H1 (cell line): ENCODE data around the gene MTURN. TPM values are rescaled to one million over a fixed set of nuclear protein-coding genes. Genes with fewer than 3 reads are reported as not detected.
A peak's percentile ranks its signal among the peaks of the same experiment; 100 is the strongest.

Experiments used
- CTCF ChIA-PET: fragments of 300-600 bp; sonication (Branson Sonifier 250); formaldehyde crosslinking; loops from one replicate; lab custom pipeline; 2021; ENCODE audit not compliant: partially characterized antibody; lab: Charles Lee
- POLR2A ChIA-PET: fragments of 300-600 bp; sonication (Branson Sonifier 250); formaldehyde crosslinking; loops from one replicate; lab custom pipeline; 2021; ENCODE audit warnings: inconsistent platforms; ENCODE audit not compliant: partially characterized antibody; lab: Charles Lee
- DNase-seq, 2 experiments: peaks; one replicate each; pipeline versions ENCODE4 v3.0.0 to v3.0.0-alpha.2; 2010 to 2022; ENCODE audit warnings: low spot score in 2 of 2, low read depth in 1 of 2, mixed read lengths in 1 of 2
- FAIRE-seq: peaks from 2 replicates; lab custom pipeline; 2011; peaks lifted over from hg19 to GRCh38; lab: Jason Lieb, UNC
- H2AFZ ChIP-seq: 2 replicates; pipeline ENCODE4 v1.8.1; 2012; ENCODE audit warnings: low read length, inconsistent platforms
- H2AK5ac ChIP-seq: 2 replicates; pipeline ENCODE4 v1.6.1; 2013; ENCODE audit warnings: low read depth, low read length
- H2BK120ac ChIP-seq: replicated peaks from 2 replicates; pipeline ENCODE3; 2013; ENCODE audit warnings: low read depth, low read length, inconsistent platforms
- H2BK12ac ChIP-seq: 2 replicates; pipeline ENCODE4 v1.6.1; 2013; ENCODE audit warnings: low read depth, low read length
- H2BK15ac ChIP-seq: 2 replicates; pipeline ENCODE4 v1.6.1; 2013; ENCODE audit warnings: low read length
- H2BK20ac ChIP-seq: 2 replicates; pipeline ENCODE4 v1.6.1; 2013; ENCODE audit warnings: low read length
- H2BK5ac ChIP-seq: 2 replicates; pipeline ENCODE4 v1.6.1; 2013; ENCODE audit warnings: low read depth, low read length
- H3K14ac ChIP-seq: 2 replicates; pipeline ENCODE4 v1.6.1; 2013; ENCODE audit warnings: inconsistent platforms; ENCODE audit not compliant: insufficient read length
- H3K18ac ChIP-seq: 2 replicates; pipeline ENCODE4 v1.6.1; 2013; ENCODE audit warnings: low read length; ENCODE audit errors: extremely low read depth
- H3K23ac ChIP-seq: 2 replicates; pipeline ENCODE4 v1.6.1; 2013; ENCODE audit warnings: inconsistent platforms; ENCODE audit not compliant: insufficient read length
- H3K23me2 ChIP-seq: 2 replicates; pipeline ENCODE4 v1.6.1; 2013; ENCODE audit warnings: low read depth, low read length
- H3K27ac ChIP-seq: 2 replicates; pipeline ENCODE4 v1.6.1; 2011; ENCODE audit warnings: low read depth, low read length, inconsistent platforms
- H3K27me3 ChIP-seq, 4 experiments: replicated peaks in 1 of 4; 1 replicate in 1 of 4; 2 replicates in 3 of 4; pipeline versions ENCODE4 v1.6.1 to v1.8.1; 2011 to 2013; ENCODE audit warnings: low read length in 3 of 4, mild to moderate bottlenecking in 3 of 4, inconsistent platforms in 2 of 4, mixed read lengths in 2 of 4, moderate library complexity in 1 of 4; ENCODE audit not compliant: control insufficient read depth in 3 of 4, insufficient read depth in 3 of 4; ENCODE audit errors: extremely low read depth in 1 of 4
- H3K36me3 ChIP-seq, 4 experiments: 2 replicates each; pipeline versions ENCODE4 v1.6.1 to v1.8.1; 2011 to 2013; ENCODE audit warnings: mild to moderate bottlenecking in 4 of 4, low read length in 3 of 4, moderate library complexity in 2 of 4, control low read depth in 1 of 4, inconsistent platforms in 1 of 4; ENCODE audit not compliant: insufficient read depth in 4 of 4, control insufficient read depth in 2 of 4
- H3K4ac ChIP-seq: replicated peaks from 2 replicates; pipeline ENCODE3; 2013; ENCODE audit warnings: low read length, low read depth, mixed read lengths, inconsistent platforms; ENCODE audit not compliant: insufficient read length
- H3K4me1 ChIP-seq, 4 experiments: replicated peaks in 1 of 4; 1 replicate in 1 of 4; 2 replicates in 3 of 4; pipeline versions ENCODE4 v1.6.1 to v1.8.1; 2011 to 2013; ENCODE audit warnings: low read length in 3 of 4, inconsistent platforms in 2 of 4, mixed read lengths in 1 of 4; ENCODE audit not compliant: insufficient read depth in 4 of 4, control insufficient read depth in 3 of 4
- H3K4me2 ChIP-seq, 2 experiments: 2 replicates each; pipeline versions ENCODE4 v1.6.1 to v1.8.1; 2011 to 2013; ENCODE audit warnings: low read depth in 2 of 2, low read length in 2 of 2, control low read depth in 1 of 2, inconsistent platforms in 1 of 2, mild to moderate bottlenecking in 1 of 2; ENCODE audit not compliant: insufficient read depth in 1 of 2
- H3K4me3 ChIP-seq, 4 experiments: fragments of 200-600, 300-600 bp in 1 of 4; sonication (generic), shearing (Covaris generic), sonication (Bioruptor Twin) in 1 of 4; 2 replicates each; pipeline versions ENCODE4 v1.5.1 to v1.8.1; 2011 to 2016; ENCODE audit warnings: low read length in 4 of 4, low read depth in 3 of 4, control low read depth in 2 of 4, inconsistent platforms in 2 of 4, mild to moderate bottlenecking in 2 of 4, mixed read lengths in 1 of 4, moderate library complexity in 1 of 4; ENCODE audit not compliant: insufficient read depth in 2 of 4; ENCODE audit errors: extremely low read depth in 1 of 4
- H3K56ac ChIP-seq: replicated peaks from 2 replicates; pipeline ENCODE3; 2013; ENCODE audit warnings: low read depth, mild to moderate bottlenecking, mixed read lengths, low read length, inconsistent platforms; ENCODE audit not compliant: insufficient read length
- H3K79me1 ChIP-seq: 2 replicates; pipeline ENCODE4 v1.6.1; 2013; ENCODE audit warnings: low read depth, low read length, control low read depth
- H3K79me2 ChIP-seq, 2 experiments: 2 replicates each; pipeline versions ENCODE4 v1.6.1 to v1.8.1; 2012 to 2013; ENCODE audit warnings: low read length in 2 of 2, mild to moderate bottlenecking in 2 of 2, inconsistent platforms in 1 of 2; ENCODE audit not compliant: insufficient read depth in 2 of 2, control insufficient read depth in 1 of 2
- H3K9ac ChIP-seq, 4 experiments: replicated peaks in 1 of 4; 1 replicate in 1 of 4; 2 replicates in 3 of 4; pipeline versions ENCODE4 v1.6.1 to v1.8.1; 2011 to 2013; ENCODE audit warnings: low read depth in 3 of 4, low read length in 3 of 4, control low read depth in 2 of 4, mild to moderate bottlenecking in 2 of 4, moderate library complexity in 2 of 4, inconsistent platforms in 1 of 4; ENCODE audit errors: extremely low read depth in 1 of 4
- H3K9me3 ChIP-seq, 2 experiments: 2 replicates each; pipeline versions ENCODE4 v1.6.1 to v1.8.1; 2012 to 2013; ENCODE audit warnings: mild to moderate bottlenecking in 2 of 2, moderate library complexity in 2 of 2, control low read depth in 1 of 2, inconsistent platforms in 1 of 2, low read depth in 1 of 2, low read length in 1 of 2, mixed read lengths in 1 of 2; ENCODE audit not compliant: insufficient read depth in 2 of 2
- H4K20me1 ChIP-seq, 2 experiments: replicated peaks in 1 of 2; 2 replicates each; pipeline versions ENCODE3 to v1.8.1; 2011 to 2013; ENCODE audit warnings: inconsistent platforms in 2 of 2, low read length in 2 of 2, mild to moderate bottlenecking in 1 of 2; ENCODE audit not compliant: insufficient read depth in 2 of 2, control insufficient read depth in 1 of 2
- H4K5ac ChIP-seq: 2 replicates; pipeline ENCODE4 v1.6.1; 2013; ENCODE audit warnings: low read length, low read depth, mixed read lengths, inconsistent platforms; ENCODE audit not compliant: insufficient read length
- H4K8ac ChIP-seq: 2 replicates; pipeline ENCODE4 v1.8.0; 2013; ENCODE audit warnings: mild to moderate bottlenecking, moderate library complexity, low read length, inconsistent platforms; ENCODE audit not compliant: insufficient read depth; ENCODE audit errors: extremely low read depth
- H4K91ac ChIP-seq: replicated peaks from 2 replicates; pipeline ENCODE3; 2013; ENCODE audit warnings: low read length, mixed read lengths, inconsistent platforms; ENCODE audit not compliant: insufficient read length
- CBX5 ChIP-seq: fragments of 300-800, 300-1000 bp; sonication (generic); IDR thresholded peaks from 2 replicates; pipeline ENCODE4 v1.7.1; 2016; ENCODE audit warnings: antibody characterized with exemption, low read length, low read depth
- NANOG ChIP-seq: IDR thresholded peaks from 2 replicates; pipeline ENCODE4 v1.6.1; 2011; ENCODE audit warnings: low read length, low read depth, mild to moderate bottlenecking, inconsistent platforms; ENCODE audit not compliant: insufficient read depth, poor library complexity, severe bottlenecking
- POLR2AphosphoS5 ChIP-seq: IDR thresholded peaks from 2 replicates; pipeline ENCODE4 v1.6.1; 2011; ENCODE audit warnings: low read depth, low read length
- RBBP5 ChIP-seq: IDR thresholded peaks from 2 replicates; pipeline ENCODE4 v1.7.1; 2012; ENCODE audit warnings: low read depth, mild to moderate bottlenecking, inconsistent platforms, low read length, moderate library complexity, borderline replicate concordance
- SP1 ChIP-seq: IDR thresholded peaks from 2 replicates; pipeline ENCODE4 v1.6.1; 2011; ENCODE audit warnings: low read depth, low read length
- TCF12 ChIP-seq: IDR thresholded peaks from 2 replicates; pipeline ENCODE4 v1.6.1; 2011; ENCODE audit warnings: low read depth, mild to moderate bottlenecking, low read length
- TEAD4 ChIP-seq: IDR thresholded peaks from 2 replicates; pipeline ENCODE4 v1.6.1; 2012; ENCODE audit warnings: low read depth, low read length, inconsistent platforms, mixed read lengths
- WGBS, 2 experiments: shearing (Covaris generic) in 1 of 2; methylation state at CpG; one replicate each; pipeline versions ENCODE4 v1.1.6 to v1.1.7; 2013 to 2015; ENCODE audit warnings: low lambda C conversion rate in 2 of 2, mixed read lengths in 2 of 2, inconsistent platforms in 1 of 2, low coverage in 1 of 2, missing lambda C conversion rate in 1 of 2; ENCODE audit not compliant: insufficient replicate concordance in 2 of 2, insufficient coverage in 1 of 2, insufficient read length in 1 of 2; ENCODE audit errors: extremely low coverage in 1 of 2, missing lambda C conversion rate in 1 of 2; 5-methylcytosine and 5-hydroxymethylcytosine counted together
- polyA plus RNA-seq, 7 experiments: library from polyadenylated mRNA; depleted of rRNA in 3 of 7; stranded (reverse) in 5 of 7; unstranded in 2 of 7; fragments of >200 nt in 5 of 7; fragments of 200-250 nt in 2 of 7; gene quantifications; 1 replicate in 5 of 7; 2 replicates in 1 of 7; 4 replicates in 1 of 7; pipeline versions ENCODE4 v1.2.1 to v1.2.3, GENCODE V29; 2011 to 2013; ENCODE audit warnings: missing spikeins in 2 of 7, mixed read lengths in 2 of 7
- total RNA-seq: library from RNA; stranded (reverse); fragmentation: NEBNext Ultra II Directional; extraction: Animal tissue kit (Norgen Biotek cat#: 25700); gene quantifications from 2 replicates; pipeline ENCODE4 v1.2.1, GENCODE V29; 2021

MTURN gene
- total and polyA plus RNA-seq, 2 of the 8 experiments (the other 6 are each of a cell fraction or from before 2014, with no cell fraction given), result 2.6 to 5.8 TPM

DNA sequence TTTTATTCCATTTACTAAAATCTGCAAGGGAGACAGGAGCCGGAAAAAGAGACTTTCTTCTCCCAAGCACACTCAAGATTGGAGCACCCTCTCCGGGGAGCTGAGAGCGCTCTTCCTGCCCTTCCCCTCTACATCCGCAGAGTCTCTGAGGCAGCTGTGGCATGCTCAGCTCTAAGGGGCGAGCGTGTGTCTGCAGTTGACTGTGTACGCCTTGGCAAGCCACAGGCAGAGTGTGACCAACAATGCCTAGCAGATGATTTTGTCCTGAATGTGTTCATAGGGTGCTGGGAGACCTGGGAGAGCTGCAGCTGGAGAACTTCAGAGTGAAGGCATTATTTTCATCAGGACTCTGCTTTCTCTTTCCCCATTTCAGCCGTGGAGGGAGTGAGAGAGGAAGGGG is 20.7 kb downstream of the MTURN start:
- Histone ChIP-seq H3K56ac (no peak overlapping the region), H4K8ac (no peak overlapping the region), H3K4me3 (no peak overlapping the region), H3K4me1 (peaks cover 3 to 7% (median 4%) of the 10 kb centered on the region in 4 experiments; a peak in 6 of 7 replicates), H3K27me3 (no peaks in the 10 kb centered on the region), H2AFZ (no peak overlapping the region), H2BK20ac (no peak overlapping the region)
- no peak for DNase-seq
- no peak for TF ChIP-seq NANOG
- no peak for TF ChIP-seq TEAD4
- TF ChIP-seq CBX5, result no peak
- no peak for TF ChIP-seq TCF12
- TF ChIP-seq RBBP5, result no peak
- TF ChIP-seq POLR2AphosphoS5, result no peak
- TF ChIP-seq SP1, result no peak
- TF ChIP-seq, all 59 proteins: peak for 0
- Histone ChIP-seq H4K20me1 (no peaks in the 10 kb centered on the region), H3K27ac (no peak overlapping the region), H2BK15ac (0 out of 2 replicates have a peak overlapping the region, but pooled peaks have one; percentile 61), H2BK5ac (no peak overlapping the region), H3K36me3 (no peaks in the 10 kb centered on the region), H3K9ac (no peak overlapping the region; a peak in 1 of 7 replicates), H3K14ac (no peak overlapping the region), H2BK120ac (no peak overlapping the region), H3K4ac (no peak overlapping the region), H3K23me2 (no peaks in the 10 kb centered on the region), H3K9me3 (no peaks in the 10 kb centered on the region), H3K4me2 (no peak overlapping the region), H3K23ac (no peak overlapping the region), H4K5ac (no peak overlapping the region), H2AK5ac (no peak overlapping the region), H3K79me2 (no peaks in the 10 kb centered on the region), H3K79me1 (no peaks in the 10 kb centered on the region), H2BK12ac (no peak overlapping the region), H3K18ac (no peak overlapping the region), H4K91ac (no peak overlapping the region)
- CTCF ChIA-PET, result interaction anchor here (0.9 to 1.5 kb wide), 6 partner anchors 8 to 123 kb away, joined by 3 to 5 read pairs (median 4); no protein-coding TSS in a partner anchor
- no peak for FAIRE-seq
- WGBS, 2 experiments, result 89% methylated on average over 8 of the region's 8 CpGs; no CpG with 5 or more reads in 1 of the 2 experiments
- POLR2A ChIA-PET, result interaction anchor here (1.4 kb wide), 1 partner anchor 12 kb away, joined by 3 read pairs; no protein-coding TSS in a partner anchor
